ENCODE data around the gene TTC34. TPM values are rescaled to one million over a fixed set of nuclear protein-coding genes. Genes with fewer than 3 reads are reported as not detected.
"Not testable (repeated sequence)": the region's sequence is repeated elsewhere in the genome, so short reads cannot be mapped to it uniquely, and the experiment has no call there.

TTC34 gene
- total and polyA plus RNA-seq, 3 donors from 2014 or later, result 3.0 to 5.2 (median 4.1) TPM

- 35 to 51% methylated on average over 3 to 14 of the region's 14 CpGs for WGBS, 2 donors
- H3K27me3 ChIP-seq; H3K36me3 ChIP-seq (ENCODE audit: low read depth, missing control alignments); intact Hi-C loops (cut with DNase I; ENCODE audit: low total_unique reads); H3K4me1 ChIP-seq; DNase-seq; H3K4me3 ChIP-seq; H3K27ac ChIP-seq; H3K9me3 ChIP-seq: not testable (repeated sequence)
Measured at GRCh38 chr1:2750041-2750680, 51.3 kb downstream of the TTC34 start.

GRCh38 chr1:2748626-2749025 lies 52.9 kb downstream of the TTC34 start:
- H3K4me1 ChIP-seq; H3K9me3 ChIP-seq; H3K27ac ChIP-seq; intact Hi-C loops (cut with DNase I; ENCODE audit: low total_unique reads); H3K27me3 ChIP-seq; H3K4me3 ChIP-seq; H3K36me3 ChIP-seq (ENCODE audit: low read depth, missing control alignments); DNase-seq: not testable (repeated sequence)
- WGBS, 2 donors, result 45% methylated on average over 8 of the region's 8 CpGs; no CpG with 5 or more reads in 1 of the 2 donors

- 19% methylated on average over 4 of the region's 9 CpGs; no CpG with 5 or more reads in 1 of the 2 donors for WGBS, 2 donors
- H3K36me3 ChIP-seq (ENCODE audit: low read depth, missing control alignments); H3K4me3 ChIP-seq; H3K9me3 ChIP-seq; H3K4me1 ChIP-seq; DNase-seq; intact Hi-C loops (cut with DNase I; ENCODE audit: low total_unique reads); H3K27me3 ChIP-seq; H3K27ac ChIP-seq: not testable (repeated sequence)
Measured at GRCh38 chr1:2694796-2695195, 106.7 kb downstream of the TTC34 start.

GRCh38 chr1:2690180-2690579 lies 111.3 kb downstream of the TTC34 start:
- WGBS, 2 donors, result 30% methylated on average over 5 of the region's 10 CpGs; no CpG with 5 or more reads in 1 of the 2 donors

GRCh38 chr1:2688336-2688665 lies 113.2 kb downstream of the TTC34 start:
- H3K36me3 ChIP-seq (ENCODE audit: low read depth, missing control alignments); H3K27ac ChIP-seq; H3K27me3 ChIP-seq; DNase-seq; H3K9me3 ChIP-seq; intact Hi-C loops (cut with DNase I; ENCODE audit: low total_unique reads); H3K4me1 ChIP-seq; H3K4me3 ChIP-seq: not testable (repeated sequence)
- WGBS, 2 donors, result 36 to 50% methylated on average over 2 to 11 of the region's 11 CpGs

More at GRCh38 chr1:2690180-2690579, 111.3 kb downstream of the TTC34 start:
- intact Hi-C loops (cut with DNase I; ENCODE audit: low total_unique reads); H3K27me3 ChIP-seq; H3K4me3 ChIP-seq; H3K4me1 ChIP-seq; H3K27ac ChIP-seq; H3K9me3 ChIP-seq; H3K36me3 ChIP-seq (ENCODE audit: low read depth, missing control alignments); DNase-seq: not testable (repeated sequence)

GRCh38 chr1:2687638-2688335 lies 113.7 kb downstream of the TTC34 start:
- DNase-seq, result not testable (repeated sequence)

GRCh38 chr1:2687174-2687591 lies 114.3 kb downstream of the TTC34 start:
- 49% methylated on average over 11 of the region's 14 CpGs; no CpG with 5 or more reads in 1 of the 2 donors for WGBS, 2 donors
- H3K27ac ChIP-seq; H3K4me1 ChIP-seq; DNase-seq; H3K36me3 ChIP-seq (ENCODE audit: low read depth, missing control alignments); H3K4me3 ChIP-seq; H3K9me3 ChIP-seq; intact Hi-C loops (cut with DNase I; ENCODE audit: low total_unique reads); H3K27me3 ChIP-seq: not testable (repeated sequence)

More at GRCh38 chr1:2687638-2688335, 113.7 kb downstream of the TTC34 start:
- H3K27ac ChIP-seq; H3K9me3 ChIP-seq; intact Hi-C loops (cut with DNase I; ENCODE audit: low total_unique reads); H3K4me1 ChIP-seq; H3K4me3 ChIP-seq; H3K36me3 ChIP-seq (ENCODE audit: low read depth, missing control alignments); H3K27me3 ChIP-seq: not testable (repeated sequence)
- 37 to 39% methylated on average over 9 to 12 of the region's 17 CpGs for WGBS, 2 donors

- H3K4me1 ChIP-seq; H3K36me3 ChIP-seq (ENCODE audit: low read depth, missing control alignments); intact Hi-C loops (cut with DNase I; ENCODE audit: low total_unique reads); H3K4me3 ChIP-seq; DNase-seq; H3K27me3 ChIP-seq; H3K27ac ChIP-seq; H3K9me3 ChIP-seq: not testable (repeated sequence)
- 40 to 47% methylated on average over 1 to 17 of the region's 23 CpGs for WGBS, 2 donors
Measured at GRCh38 chr1:2686091-2686863, 115.2 kb downstream of the TTC34 start.

GRCh38 chr1:2685671-2686070 lies 115.8 kb downstream of the TTC34 start:
- H3K4me3 ChIP-seq; DNase-seq; intact Hi-C loops (cut with DNase I; ENCODE audit: low total_unique reads); H3K9me3 ChIP-seq; H3K27ac ChIP-seq; H3K36me3 ChIP-seq (ENCODE audit: low read depth, missing control alignments); H3K4me1 ChIP-seq; H3K27me3 ChIP-seq: not testable (repeated sequence)
- 25% methylated on average over 2 of the region's 8 CpGs; no CpG with 5 or more reads in 1 of the 2 donors for WGBS, 2 donors

- H3K9me3 ChIP-seq; H3K4me1 ChIP-seq; DNase-seq; H3K36me3 ChIP-seq (ENCODE audit: low read depth, missing control alignments); H3K4me3 ChIP-seq; intact Hi-C loops (cut with DNase I; ENCODE audit: low total_unique reads); H3K27ac ChIP-seq; H3K27me3 ChIP-seq: not testable (repeated sequence)
- WGBS, 2 donors, result 10% methylated on average over 2 of the region's 9 CpGs; no CpG with 5 or more reads in 1 of the 2 donors
Measured at GRCh38 chr1:2684878-2685277, 116.6 kb downstream of the TTC34 start.

GRCh38 chr1:2684000-2684399 lies 117.5 kb downstream of the TTC34 start:
- intact Hi-C loops (cut with DNase I; ENCODE audit: low total_unique reads); H3K36me3 ChIP-seq (ENCODE audit: low read depth, missing control alignments); H3K4me3 ChIP-seq; H3K9me3 ChIP-seq; DNase-seq; H3K27ac ChIP-seq; H3K27me3 ChIP-seq; H3K4me1 ChIP-seq: not testable (repeated sequence)
- 38 to 46% methylated on average over 7 of the region's 7 CpGs for WGBS, 2 donors
